Lung (tissue), 12 donors: ENCODE results near the gene EREG. TPM values are rescaled to one million over a fixed set of nuclear protein-coding genes. Genes with fewer than 3 reads are reported as not detected.

Experiments
- ATAC-seq: fragments of 200-7000 bp; cut with Tn5 transposase; one replicate; pipeline ENCODE4 v1.9.1; 2020; ENCODE audit warnings: moderate number of reproducible peaks; ENCODE audit not compliant: insufficient read depth, low FRiP score
- DNase-seq, 3 donors: peaks; one replicate each; pipeline ENCODE4 v3.0.0-alpha.2; 2013 to 2017
- H3K27ac ChIP-seq, 2 donors: one replicate each; pipeline ENCODE4 v1.5.1; 2013; ENCODE audit warnings: mild to moderate bottlenecking in 2 of 2, moderate library complexity in 2 of 2, control low read depth in 1 of 2, inconsistent platforms in 1 of 2, low read depth in 1 of 2, low read length in 1 of 2
- H3K27me3 ChIP-seq, 3 donors: one replicate each; pipeline ENCODE4 v1.5.1; 2013; ENCODE audit warnings: low read length in 2 of 3; ENCODE audit not compliant: control insufficient read depth in 3 of 3, insufficient read depth in 3 of 3
- H3K36me3 ChIP-seq, 4 donors: one replicate each; pipeline ENCODE4 v1.5.1; 2013; ENCODE audit warnings: low read length in 4 of 4, mild to moderate bottlenecking in 1 of 4, moderate library complexity in 1 of 4; ENCODE audit not compliant: control insufficient read depth in 4 of 4, insufficient read depth in 4 of 4
- H3K4me1 ChIP-seq, 5 donors: one replicate each; pipeline ENCODE4 v1.5.1; 2013; ENCODE audit warnings: low read length in 5 of 5, mild to moderate bottlenecking in 2 of 5, moderate library complexity in 1 of 5; ENCODE audit not compliant: control insufficient read depth in 5 of 5, insufficient read depth in 5 of 5
- H3K4me3 ChIP-seq: one replicate; pipeline ENCODE4 v1.5.1; 2013; ENCODE audit warnings: mild to moderate bottlenecking, control low read depth, moderate library complexity
- H3K9ac ChIP-seq, 2 donors: one replicate each; pipeline ENCODE4 v1.5.1; 2013; ENCODE audit warnings: low read length in 2 of 2, control low read depth in 1 of 2; ENCODE audit not compliant: insufficient read depth in 1 of 2
- H3K9me3 ChIP-seq, 4 donors: one replicate each; pipeline ENCODE4 v1.5.1; 2013; ENCODE audit warnings: low read length in 3 of 4, mild to moderate bottlenecking in 1 of 4, moderate library complexity in 1 of 4; ENCODE audit not compliant: control insufficient read depth in 4 of 4, insufficient read depth in 3 of 4
- CTCF ChIP-seq: IDR thresholded peaks from 2 replicates; pipeline ENCODE4 v1.5.1; 2012; ENCODE audit warnings: mild to moderate bottlenecking; ENCODE audit errors: control extremely low read depth, extremely low read depth
- whole genome bisulfite sequencing, 2 donors: extraction: QIAGEN DNeasy Blood & Tissue Kit; methylation state at CpG; one replicate each; pipeline ENCODE4 v1.1.7; 2013; 5-methylcytosine and 5-hydroxymethylcytosine counted together
- polyA plus RNA-seq, 2 donors: library from polyadenylated mRNA; stranded (reverse); fragments of 200-250 nt; gene quantifications; one replicate each; pipeline ENCODE4 v1.2.1, GENCODE V29; 2013
- total RNA-seq, 2 donors: library from RNA; depleted of rRNA in 1 of 2; stranded (reverse); fragments of >200 nt in 1 of 2; gene quantifications; one replicate each; pipeline ENCODE4 v1.2.1, GENCODE V29; 2014 to 2021
- donor health status: control.
- donor health status: control.
- donor health status: Bipolar disorder and iron deficiency.
- donor health status: healthy.
- donor health status: DM: yes; HTN: yes; CAD: no.

The EREG gene
- total and polyA plus RNA-seq, 4 donors, result 0.14 to 4.0 (median 0.34) TPM

GRCh38 chr4:74387790-74388189 lies 22.8 kb downstream of the EREG start:
- Histone ChIP-seq H3K9ac (no peak overlapping the region), H3K27ac (no peak overlapping the region), H3K4me1 (no peaks in the 10 kb centered on the region), H3K27me3 (no peaks in the 10 kb centered on the region), H3K4me3 (no peak overlapping the region), H3K9me3 (no peaks in the 10 kb centered on the region), H3K36me3 (no peaks in the 10 kb centered on the region)
- ATAC-seq (no peak), DNase-seq (no peak)
- 92 to 93% methylated on average over 2 of the region's 2 CpGs for WGBS, 2 donors
- no peak for TF ChIP-seq CTCF

- WGBS, 2 donors, result 94 to 99% methylated on average over 1 of the region's 1 CpG
- H3K27ac ChIP-seq, result no peak overlapping the region
- no peaks in the 10 kb centered on the region for H3K9me3 ChIP-seq
- TF ChIP-seq CTCF, result no peak
- DNase-seq, result no peak
- no peaks in the 10 kb centered on the region for H3K27me3 ChIP-seq
- no peaks in the 10 kb centered on the region for H3K36me3 ChIP-seq
- H3K9ac ChIP-seq, result no peak overlapping the region
- no peaks in the 10 kb centered on the region for H3K4me1 ChIP-seq
- ATAC-seq, result no peak
- no peak overlapping the region for H3K4me3 ChIP-seq
These were observed 24.5 kb downstream of the EREG start for GRCh38 chr4:74389494-74389893.

GRCh38 chr4:74390677-74391076 lies 25.7 kb downstream of the EREG start:
- Histone ChIP-seq H3K4me3 (no peak overlapping the region), H3K27ac (no peak overlapping the region), H3K27me3 (no peaks in the 10 kb centered on the region), H3K9ac (no peak overlapping the region), H3K36me3 (no peaks in the 10 kb centered on the region), H3K4me1 (no peaks in the 10 kb centered on the region), H3K9me3 (no peaks in the 10 kb centered on the region)
- no peak for TF ChIP-seq CTCF
- 87 to 93% methylated on average over 2 of the region's 2 CpGs for WGBS, 2 donors
- ATAC-seq, result no peak
- DNase-seq, result no peak

GRCh38 chr4:74391346-74391745 lies 26.4 kb downstream of the EREG start:
- no peak for ATAC-seq
- TF ChIP-seq CTCF, result no peak

More at GRCh38 chr4:74391346-74391745, 26.4 kb downstream of the EREG start:
- Histone ChIP-seq H3K27me3 (no peaks in the 10 kb centered on the region), H3K36me3 (no peaks in the 10 kb centered on the region), H3K9ac (no peak overlapping the region), H3K4me1 (no peaks in the 10 kb centered on the region), H3K9me3 (no peaks in the 10 kb centered on the region), H3K27ac (no peak overlapping the region), H3K4me3 (no peak overlapping the region)
- no peak for DNase-seq
